ENCODE measurements around the gene GOLPH3L.
"Not testable (repeated sequence)": the region's sequence is repeated elsewhere in the genome, so short reads cannot be mapped to it uniquely, and the experiment has no call there.

GOLPH3L gene

GRCh38 chr1:150688763-150689162, 8.2 kb downstream of the GOLPH3L start:
- no peak for DNase-seq
- H3K27me3 Mint-ChIP-seq = no peaks in the 10 kb centered on the region

GRCh38 chr1:150686275-150686674, 10.7 kb downstream of the GOLPH3L start:
- H3K27ac Mint-ChIP-seq = no peak overlapping the region
- no peak for DNase-seq
- H3K36me3 Mint-ChIP-seq (ENCODE audit: low read depth) = peaks cover 45% of the 10 kb centered on the region
- H3K9me3 Mint-ChIP-seq = no peaks in the 10 kb centered on the region
- H3K4me3 Mint-ChIP-seq = no peak overlapping the region
- no peaks in the 10 kb centered on the region for H3K27me3 Mint-ChIP-seq
- H3K4me1 Mint-ChIP-seq (ENCODE audit: low read depth) = peaks cover 23% of the 10 kb centered on the region

More at GRCh38 chr1:150688763-150689162, 8.2 kb downstream of the GOLPH3L start:
- peaks cover 23% of the 10 kb centered on the region for H3K4me1 Mint-ChIP-seq (ENCODE audit: low read depth)
- no peak overlapping the region for H3K4me3 Mint-ChIP-seq
- H3K27ac Mint-ChIP-seq = peak overlapping the region; percentile 0
- H3K9me3 Mint-ChIP-seq = no peaks in the 10 kb centered on the region
- peaks cover 56% of the 10 kb centered on the region for H3K36me3 Mint-ChIP-seq (ENCODE audit: low read depth)

DNA sequence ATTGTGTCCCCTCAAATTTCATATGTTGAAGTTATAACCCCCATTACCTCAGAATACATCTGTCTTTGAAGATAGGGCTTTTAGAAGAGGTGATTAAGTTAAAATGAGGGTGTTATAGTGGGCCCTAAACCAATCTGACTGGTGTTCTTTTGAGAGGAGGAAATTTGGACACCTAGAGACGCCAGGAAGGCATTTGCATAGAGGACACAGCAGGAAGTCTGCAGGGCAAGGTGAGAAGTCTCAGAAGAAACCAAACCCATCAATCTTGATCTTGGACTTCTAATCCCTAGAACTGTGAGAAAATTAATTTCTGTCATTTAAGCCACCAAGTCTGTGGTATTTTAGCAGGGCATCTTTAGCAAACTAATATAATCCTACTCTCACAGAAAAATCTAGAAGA, 13.0 kb downstream of the GOLPH3L start:
- Mint-ChIP-seq H3K27me3 (no peaks in the 10 kb centered on the region), H3K4me3 (no peak overlapping the region), H3K4me1 (ENCODE audit: low read depth) (peaks cover 16% of the 10 kb centered on the region)

DNA sequence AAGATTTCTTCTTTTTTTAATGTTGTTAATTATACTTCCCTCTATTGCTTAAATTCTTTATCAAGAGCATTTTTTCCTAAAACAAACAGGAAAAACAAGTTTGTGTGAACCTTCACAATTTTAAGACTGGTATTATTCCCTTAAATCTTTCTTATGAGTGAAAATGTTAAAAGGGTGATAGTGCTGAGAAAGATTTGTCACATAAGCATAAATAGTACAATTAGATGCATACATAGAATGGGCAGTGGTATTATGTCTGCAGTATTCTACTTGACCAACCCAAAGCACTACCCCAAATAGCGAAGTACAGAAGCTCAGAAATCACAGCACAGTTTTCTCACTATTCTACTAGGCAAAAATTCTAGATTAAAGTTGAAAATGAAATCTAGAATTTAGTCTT, 18.0 kb downstream of the GOLPH3L start:
- Mint-ChIP-seq H3K9me3 (no peaks in the 10 kb centered on the region), H3K4me3 (no peak overlapping the region), H3K27ac (no peak overlapping the region), H3K4me1 (ENCODE audit: low read depth) (peaks cover 13% of the 10 kb centered on the region), H3K36me3 (ENCODE audit: low read depth) (peaks cover 32% of the 10 kb centered on the region), H3K27me3 (no peaks in the 10 kb centered on the region)
- DNase-seq = no peak

More for the DNA sequence above, 13.0 kb downstream of the GOLPH3L start:
- no peak for DNase-seq
- H3K36me3 Mint-ChIP-seq (ENCODE audit: low read depth) = peaks cover 46% of the 10 kb centered on the region
- peak overlapping the region; percentile 28 for H3K27ac Mint-ChIP-seq
- H3K9me3 Mint-ChIP-seq = no peaks in the 10 kb centered on the region

GRCh38 chr1:150674881-150675280, 22.1 kb downstream of the GOLPH3L start:
- Mint-ChIP-seq H3K27me3 (no peaks in the 10 kb centered on the region), H3K36me3 (ENCODE audit: low read depth) (peaks cover 23% of the 10 kb centered on the region), H3K27ac (no peak overlapping the region), H3K4me1 (ENCODE audit: low read depth) (peaks cover 6% of the 10 kb centered on the region), H3K4me3 (no peak overlapping the region), H3K9me3 (no peaks in the 10 kb centered on the region)
- no peak for DNase-seq

GRCh38 chr1:150663321-150663720, 33.6 kb downstream of the GOLPH3L start:
- Mint-ChIP-seq H3K27ac (no peak overlapping the region), H3K36me3 (ENCODE audit: low read depth) (peaks cover 43% of the 10 kb centered on the region), H3K4me3 (no peak overlapping the region), H3K9me3 (no peaks in the 10 kb centered on the region), H3K4me1 (ENCODE audit: low read depth) (peaks cover 1% of the 10 kb centered on the region), H3K27me3 (no peaks in the 10 kb centered on the region)
- DNase-seq = no peak

DNA sequence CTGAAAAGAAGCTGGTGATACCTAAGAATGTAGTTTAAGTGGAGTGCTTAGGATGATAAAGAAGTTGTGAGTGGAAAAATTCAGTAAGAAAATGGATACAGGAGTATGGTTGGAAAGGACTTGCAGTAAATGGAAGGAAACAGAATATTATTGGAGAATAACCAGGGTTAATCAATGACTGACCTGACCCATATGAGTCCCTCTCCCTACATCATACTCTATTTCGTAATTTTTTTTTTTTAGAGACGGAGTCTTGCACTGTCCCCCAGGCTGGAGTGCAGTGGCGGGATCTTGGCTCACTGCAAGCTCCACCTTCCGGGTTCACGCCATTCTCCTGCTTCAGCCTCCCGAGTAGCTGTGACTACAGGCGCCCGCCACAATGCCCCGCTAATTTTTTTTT, 34.1 kb downstream of the GOLPH3L start:
- Mint-ChIP-seq H3K9me3 (no peaks in the 10 kb centered on the region), H3K27ac (no peak overlapping the region), H3K4me3 (no peak overlapping the region), H3K27me3 (no peaks in the 10 kb centered on the region), H3K4me1 (ENCODE audit: low read depth) (peaks cover 1% of the 10 kb centered on the region), H3K36me3 (ENCODE audit: low read depth) (peaks cover 46% of the 10 kb centered on the region)
- DNase-seq = no peak

DNA sequence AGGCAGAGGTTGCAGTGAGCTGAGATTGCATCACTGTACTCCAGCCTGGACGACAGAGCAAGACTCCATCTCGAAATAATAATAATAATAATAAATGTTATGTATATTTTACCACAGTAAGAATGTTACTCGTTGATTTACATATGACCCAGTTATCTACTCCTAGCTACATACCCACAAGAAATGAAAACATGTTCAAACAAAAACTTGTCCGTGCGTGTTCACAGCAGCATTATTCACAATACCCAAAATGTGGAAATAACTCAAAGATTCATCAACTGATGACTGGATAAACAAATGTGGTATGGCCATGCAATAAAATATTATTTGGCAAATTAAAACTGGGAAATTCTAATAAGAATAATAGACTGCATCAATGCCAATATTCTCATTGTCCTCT, 35.8 kb downstream of the GOLPH3L start:
- H3K9me3 Mint-ChIP-seq = no peaks in the 10 kb centered on the region

DNA sequence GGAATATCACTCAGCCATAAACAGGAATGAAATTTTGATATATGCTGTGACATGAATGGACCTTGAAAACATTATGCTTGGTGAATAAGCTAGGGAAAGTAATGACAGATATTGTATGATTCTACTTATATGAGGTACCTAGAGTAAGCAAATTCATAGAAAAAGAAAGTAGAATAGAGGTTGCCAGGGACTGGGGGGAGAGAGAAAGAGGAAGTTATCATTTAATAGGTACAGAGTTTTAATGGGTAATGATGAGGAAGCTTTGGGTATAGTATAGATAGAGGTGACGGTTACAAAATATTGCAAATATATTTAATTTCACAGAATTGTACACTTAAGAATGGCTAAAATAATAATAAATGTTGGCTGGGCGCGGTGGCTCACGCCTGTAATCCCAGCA, 36.4 kb downstream of the GOLPH3L start:
- Mint-ChIP-seq H3K4me3 (no peak overlapping the region), H3K27ac (no peak overlapping the region), H3K4me1 (ENCODE audit: low read depth) (no peaks in the 10 kb centered on the region), H3K9me3 (no peaks in the 10 kb centered on the region), H3K36me3 (ENCODE audit: low read depth) (peaks cover 50% of the 10 kb centered on the region), H3K27me3 (no peaks in the 10 kb centered on the region)
- no peak for DNase-seq

More for the DNA sequence above, 35.8 kb downstream of the GOLPH3L start:
- no peak for DNase-seq
- H3K27ac Mint-ChIP-seq = no peak overlapping the region
- H3K36me3 Mint-ChIP-seq (ENCODE audit: low read depth) = peaks cover 50% of the 10 kb centered on the region
- no peak overlapping the region for H3K4me3 Mint-ChIP-seq
- peaks cover 1% of the 10 kb centered on the region for H3K4me1 Mint-ChIP-seq (ENCODE audit: low read depth)
- H3K27me3 Mint-ChIP-seq = no peaks in the 10 kb centered on the region

DNA sequence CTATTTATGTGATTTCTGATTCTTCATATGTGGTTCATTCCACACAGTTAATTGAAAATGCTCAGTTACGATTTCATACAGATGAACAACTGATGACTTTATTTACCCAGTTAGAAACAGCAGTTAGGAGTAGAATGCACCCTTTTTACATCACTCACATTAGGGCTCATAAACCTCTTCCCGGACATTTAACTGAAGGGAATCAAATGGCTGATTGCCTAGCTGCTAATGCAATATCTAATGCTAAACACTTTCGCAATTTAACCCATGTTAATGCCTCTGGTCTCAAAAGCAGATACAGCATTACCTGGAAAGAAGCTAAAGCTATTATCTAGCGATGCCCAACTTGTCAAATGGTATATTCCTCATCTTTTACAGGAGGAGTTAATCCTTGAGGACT, 39.9 kb downstream of the GOLPH3L start:
- not testable (repeated sequence) for H3K4me1 Mint-ChIP-seq (ENCODE audit: low read depth); H3K27me3 Mint-ChIP-seq; H3K4me3 Mint-ChIP-seq; H3K9me3 Mint-ChIP-seq; H3K27ac Mint-ChIP-seq; DNase-seq
- H3K36me3 Mint-ChIP-seq (ENCODE audit: low read depth) = peaks cover 40% of the 10 kb centered on the region

DNA sequence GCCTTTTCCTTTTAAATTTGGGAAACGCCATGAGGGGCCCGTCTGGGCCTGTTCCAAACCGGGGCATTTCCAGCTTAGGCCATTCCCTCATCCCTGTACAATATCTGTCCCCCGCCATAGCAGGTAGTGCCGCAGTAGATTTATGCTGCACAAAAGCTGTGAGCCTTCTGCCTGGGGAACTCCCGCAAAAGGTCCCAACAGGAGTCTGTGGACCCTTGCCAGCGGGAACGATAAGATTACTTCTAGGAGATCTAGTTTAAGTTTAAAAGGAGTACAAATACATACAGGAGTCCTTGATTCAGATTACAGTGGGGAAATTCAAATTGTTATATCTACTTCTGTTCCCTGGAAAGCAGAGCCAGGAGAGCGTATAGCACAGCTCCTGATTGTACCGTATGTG, 42.3 kb downstream of the GOLPH3L start:
- H3K27ac Mint-ChIP-seq; H3K4me1 Mint-ChIP-seq (ENCODE audit: low read depth); H3K4me3 Mint-ChIP-seq; DNase-seq; H3K9me3 Mint-ChIP-seq; H3K27me3 Mint-ChIP-seq: not testable (repeated sequence)
- peaks cover 30% of the 10 kb centered on the region for H3K36me3 Mint-ChIP-seq (ENCODE audit: low read depth)

GRCh38 chr1:150650193-150650592, 46.8 kb downstream of the GOLPH3L start:
- H3K36me3 Mint-ChIP-seq (ENCODE audit: low read depth) = peaks cover 51% of the 10 kb centered on the region
- no peak overlapping the region for H3K27ac Mint-ChIP-seq
- no peak for DNase-seq
- no peak overlapping the region for H3K4me3 Mint-ChIP-seq
- no peaks in the 10 kb centered on the region for H3K9me3 Mint-ChIP-seq
- H3K27me3 Mint-ChIP-seq = no peaks in the 10 kb centered on the region
- H3K4me1 Mint-ChIP-seq (ENCODE audit: low read depth) = peaks cover 1% of the 10 kb centered on the region

GRCh38 chr1:150649441-150650075, 47.4 kb downstream of the GOLPH3L start:
- Mint-ChIP-seq H3K36me3 (ENCODE audit: low read depth) (peaks cover 47% of the 10 kb centered on the region), H3K27ac (peak overlapping the region; percentile 55), H3K4me1 (ENCODE audit: low read depth) (peaks cover 1% of the 10 kb centered on the region), H3K9me3 (no peaks in the 10 kb centered on the region), H3K4me3 (no peak overlapping the region), H3K27me3 (no peaks in the 10 kb centered on the region)
- DNase-seq = no peak

DNA sequence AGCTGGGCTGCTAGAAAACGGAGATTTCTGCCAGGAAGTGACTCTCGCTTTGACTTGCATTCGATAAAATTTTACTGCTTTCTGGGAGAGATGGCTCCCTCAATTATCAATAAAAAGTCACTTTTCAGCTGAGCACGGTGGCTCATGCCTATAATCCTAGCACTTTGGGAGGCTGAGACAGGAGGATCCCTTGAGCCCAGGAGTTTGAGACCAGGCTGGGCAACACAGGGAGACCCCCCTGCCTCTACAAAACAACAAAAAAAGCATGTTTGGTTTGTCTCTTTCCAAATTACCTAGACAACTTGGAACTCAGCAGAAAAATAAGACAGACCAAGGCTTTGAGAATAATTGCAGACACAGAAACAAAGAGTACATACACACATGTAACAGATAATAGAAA, 54.7 kb downstream of the GOLPH3L start:
- Mint-ChIP-seq H3K4me3 (no peak overlapping the region), H3K27ac (no peak overlapping the region), H3K36me3 (ENCODE audit: low read depth) (peaks cover 14% of the 10 kb centered on the region), H3K9me3 (no peaks in the 10 kb centered on the region), H3K4me1 (ENCODE audit: low read depth) (no peaks in the 10 kb centered on the region), H3K27me3 (no peaks in the 10 kb centered on the region)
- DNase-seq = no peak

DNA sequence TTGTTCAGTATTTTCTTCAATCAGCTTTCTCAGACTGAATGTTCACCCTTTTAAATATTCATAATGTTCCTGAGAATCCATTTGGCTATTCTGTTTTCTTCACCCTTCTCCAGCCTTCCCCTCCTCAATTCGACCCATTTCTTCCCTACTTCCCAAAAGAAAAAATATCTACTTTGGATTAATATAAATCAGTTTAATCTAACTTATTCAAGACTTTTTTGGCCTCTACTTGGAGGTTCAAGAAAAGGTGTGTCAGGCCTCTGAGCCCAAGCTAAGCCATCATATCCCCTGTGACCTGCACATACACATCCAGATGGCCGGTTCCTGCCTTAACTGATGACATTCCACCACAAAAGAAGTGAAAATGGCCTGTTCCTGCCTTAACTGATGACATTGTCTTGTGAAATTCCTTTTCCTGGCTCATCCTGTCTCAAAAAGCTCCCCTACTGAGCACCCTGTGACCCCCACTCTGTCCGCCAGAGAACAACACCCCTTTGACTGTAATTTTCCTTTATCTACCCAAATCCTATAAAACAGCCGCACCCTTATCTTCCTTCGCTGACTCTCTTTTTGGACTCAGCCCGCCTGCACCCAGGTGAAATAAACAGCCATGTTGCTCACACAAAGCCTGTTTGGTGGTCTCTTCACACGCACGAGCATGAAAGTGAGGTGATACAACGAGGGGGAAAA, 55.7 kb downstream of the GOLPH3L start:
- H3K27me3 Mint-ChIP-seq = not testable (repeated sequence)

More for the DNA sequence above, 55.7 kb downstream of the GOLPH3L start:
- not testable (repeated sequence) for H3K4me3 Mint-ChIP-seq; DNase-seq; H3K27ac Mint-ChIP-seq; H3K36me3 Mint-ChIP-seq (ENCODE audit: low read depth); H3K4me1 Mint-ChIP-seq (ENCODE audit: low read depth); H3K9me3 Mint-ChIP-seq
